Esophagus muscularis mucosa (tissue), 3 donors: ENCODE measurements around the gene TMEM271.
"Not testable (repeated sequence)": the region's sequence is repeated elsewhere in the genome, so short reads cannot be mapped to it uniquely, and the experiment has no call there.

Experiments
- CTCF ChIP-seq, 3 experiments: fragments of 200-600 bp in 2 of 3; fragments of 450-650 bp in 1 of 3; sonication (generic) in 2 of 3; IDR thresholded peaks; one replicate each; pipeline ENCODE4 v1.5.1; 2017 to 2019; ENCODE audit warnings: antibody characterized with exemption in 3 of 3, mild to moderate bottlenecking in 2 of 3, moderate library complexity in 1 of 3
- POLR2A ChIP-seq: fragments of 450-650 bp; IDR thresholded peaks from one replicate; pipeline ENCODE4 v1.6.1; 2017; ENCODE audit warnings: antibody characterized with exemption, moderate library complexity, mild to moderate bottlenecking, low read depth

GRCh38 chr4:562458-562857 lies 13.6 kb downstream of the TMEM271 start:
- not testable (repeated sequence) for TF ChIP-seq CTCF (IDR thresholded peaks at IDR 0.05); POLR2A
